Uterus (tissue), 2 donors: ENCODE results near the gene DOCK4.

Source experiments
- CTCF ChIP-seq, 4 experiments: fragments of 200-600 bp in 2 of 4; fragments of 450-650 bp in 2 of 4; sonication (generic) in 2 of 4; IDR thresholded peaks; one replicate each; pipeline ENCODE4 v1.5.1; 2016 to 2019; ENCODE audit warnings: antibody characterized with exemption in 4 of 4, mild to moderate bottlenecking in 2 of 4, moderate library complexity in 1 of 4
- POLR2A ChIP-seq, 2 donors: fragments of 450-650 bp; IDR thresholded peaks; one replicate each; pipeline ENCODE4 v1.6.1; 2016; ENCODE audit warnings: antibody characterized with exemption in 2 of 2, mild to moderate bottlenecking in 1 of 2, moderate library complexity in 1 of 2

GRCh38 chr7:112190120-112190519 lies 16.1 kb downstream of the DOCK4 start:
- TF ChIP-seq CTCF (IDR thresholded peaks at IDR 0.05) (no peak), POLR2A (IDR thresholded peaks at IDR 0.05) (no peak)
